Heart left ventricle (tissue), 16 donors: Measurements from ENCODE around the gene SSH2. TPM values are rescaled to one million over a fixed set of nuclear protein-coding genes. Genes with fewer than 3 reads are reported as not detected.

Experiments used
- ATAC-seq, 4 donors: fragments of 200-7000 bp; cut with Tn5 transposase; one replicate each; pipeline ENCODE4 v1.9.1; 2020 to 2022; ENCODE audit warnings: moderate library complexity in 4 of 4, mild to moderate bottlenecking in 3 of 4, moderate number of reproducible peaks in 1 of 4
- DNase-seq, 5 donors: peaks; one replicate each; pipeline ENCODE4 v3.0.0-alpha.2; 2020
- H3K27ac ChIP-seq, 12 donors: fragments of 200-600 bp; sonication (generic) in 4 of 12; one replicate each; pipeline versions ENCODE4 v1.5.0 to v1.8.0; 2016 to 2022; ENCODE audit warnings: mild to moderate bottlenecking in 2 of 12
- H3K27me3 ChIP-seq, 9 donors: fragments of 200-600 bp; sonication (generic) in 2 of 9; one replicate each; pipeline versions ENCODE4 v1.5.1 to v1.8.0; 2016 to 2022; ENCODE audit warnings: mild to moderate bottlenecking in 3 of 9
- H3K36me3 ChIP-seq, 9 donors: fragments of 200-600 bp; sonication (generic) in 2 of 9; one replicate each; pipeline versions ENCODE4 v1.5.0 to v1.8.0; 2018 to 2022; ENCODE audit warnings: mild to moderate bottlenecking in 2 of 9
- H3K4me1 ChIP-seq, 12 donors: fragments of 200-600 bp; sonication (generic) in 4 of 12; one replicate each; pipeline versions ENCODE4 v1.5.0 to v1.8.0; 2016 to 2022; ENCODE audit warnings: mild to moderate bottlenecking in 3 of 12
- H3K4me3 ChIP-seq, 12 donors: fragments of 200-600 bp; sonication (generic) in 4 of 12; one replicate each; pipeline versions ENCODE4 v1.5.0 to v1.8.0; 2017 to 2022; ENCODE audit warnings: mild to moderate bottlenecking in 9 of 12, moderate library complexity in 4 of 12
- H3K9me3 ChIP-seq, 12 donors: fragments of 200-600 bp; sonication (generic) in 4 of 12; one replicate each; pipeline versions ENCODE4 v1.5.0 to v1.8.0; 2016 to 2022; ENCODE audit warnings: mild to moderate bottlenecking in 1 of 12
- POLR2A ChIP-seq, 2 donors: fragments of 450-650 bp; IDR thresholded peaks; one replicate each; pipeline ENCODE4 v1.6.1; 2017; ENCODE audit warnings: antibody characterized with exemption in 2 of 2, mild to moderate bottlenecking in 2 of 2, moderate library complexity in 2 of 2
- WGBS, 4 donors: extraction: QIAGEN DNeasy Blood & Tissue Kit in 2 of 4; methylation state at CpG; one replicate each; pipeline versions ENCODE4 v1.1.5 to v1.1.7; 2013 to 2018; 5-methylcytosine and 5-hydroxymethylcytosine counted together
- intact Hi-C, 10 donors: fragments of 100-400 bp; cut with DNase I; formaldehyde crosslinking; loops; one replicate each; pipeline versions ENCODE4 v1.11.1 to v1.14.2; 2022
- polyA plus RNA-seq, 2 donors: library from polyadenylated mRNA; stranded (reverse); fragments of 200-250 nt; gene quantifications; one replicate each; pipeline ENCODE4 v1.2.3, GENCODE V29; 2013
- total RNA-seq, 9 donors: library from RNA; depleted of rRNA in 2 of 9; stranded (reverse); fragments of >200 nt in 2 of 9; fragmentation: NEBNext Ultra II Directional in 3 of 9; extraction: Animal tissue kit (Norgen Biotek cat#: 25700) in 3 of 9; gene quantifications; one replicate each; pipeline versions ENCODE4 v1.1.0 to v1.2.4, GENCODE V29; 2016 to 2023
- TF ChIP-seq, protein P1 (sequence below), 12 donors: fragments of 200-600 bp; sonication (generic) in 4 of 12; IDR thresholded peaks; one replicate each; pipeline versions ENCODE4 v1.5.0 to v1.8.0; 2018 to 2022; ENCODE audit warnings: antibody characterized with exemption in 12 of 12, mild to moderate bottlenecking in 5 of 12
- donor health status: ischemic (EF 13 %, LVEDD 7.1; RV severe dilation, severe dysfunction).
- donor health status: healthy with polysubstance abuse.
- donor health status: DM: no; HTN: yes; CAD: no.
- donor health status: DM: no; HTN: no; CAD: no.
- donor health status: ischemic (EF 25% LVEDD 6.9; RV normal size, moderate dysfunction).
- donor health status: ischemic (EF 25% LVEDD 5.7; RV mildly dilated, moderate dysfunction).
- donor health status: healthy.
- donor health status: DM: yes; HTN: yes; CAD: no.
- donor health status: ischemic (EF 35%, LVEDD 5.7; RV mildly dilated, moderate dysfunction).
- donor health status: nonischemic (EF 11% LVEDD 7.7; RV severe dilation, severe dysfunction).
- donor health status: DM: yes; HTN: yes; CAD: no.
- donor health status: PGD.
- donor health status: ischemic (EF 29% LVEDD 5.4; RV normal size, mild dysfunction).
- donor health status: nonischemic (EF 23%, LVEDD 6.1; RV moderate dilation, normal function).

Gene SSH2
- total and polyA plus RNA-seq, 11 donors: 20.8 to 46.7 (median 36.6) TPM

DNA sequence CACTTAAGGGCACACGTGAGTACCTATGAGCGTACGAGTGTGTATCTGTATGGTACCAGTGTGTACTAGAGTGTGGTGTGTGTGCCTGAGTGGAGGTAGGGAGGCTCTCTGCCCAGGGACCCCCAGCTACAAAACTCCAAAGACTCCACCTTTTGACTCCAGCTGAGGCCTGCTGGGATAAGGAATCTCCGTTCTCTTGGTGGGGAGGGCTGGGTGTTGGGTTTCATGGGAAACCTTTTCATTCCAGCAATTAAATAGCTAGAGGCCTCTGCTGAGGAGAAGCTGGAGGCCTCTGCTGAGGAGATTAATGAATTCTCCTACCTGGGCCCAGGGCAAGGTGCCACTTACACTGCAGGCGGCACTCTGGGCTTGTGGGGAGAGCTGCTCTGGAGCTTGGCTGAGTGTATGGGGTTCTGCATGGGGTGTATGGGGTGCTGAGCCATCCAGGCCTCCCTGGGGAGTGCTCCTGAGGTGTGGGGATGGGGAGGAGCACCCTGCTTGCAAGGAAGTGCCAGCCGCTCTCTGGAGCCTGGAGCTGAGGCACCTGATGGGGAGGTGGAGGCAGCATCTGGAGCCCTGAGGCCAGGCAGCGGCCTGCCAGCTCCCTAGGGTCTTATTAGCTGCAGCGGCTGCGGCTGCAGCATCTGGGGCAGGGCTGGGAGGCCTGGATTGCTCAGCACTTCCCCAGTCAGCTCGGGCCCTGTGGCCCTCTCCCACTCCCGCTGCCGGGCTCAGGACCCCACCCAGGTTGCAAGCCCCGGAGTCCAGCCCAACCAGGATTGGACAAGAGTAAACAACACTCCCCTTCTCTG lies 332.5 kb downstream of the SSH2 start:
- intact Hi-C loops: no loop called here
- Histone ChIP-seq H3K36me3 (no peaks in the 10 kb centered on the region), H3K4me3 (no peak overlapping the region), H3K9me3 (no peaks in the 10 kb centered on the region), H3K27ac (peak overlapping the region in 2 of 12 donors; percentile 5 to 35), H3K27me3 (no peaks in the 10 kb centered on the region), H3K4me1 (peaks cover 0 to 50% (median 24%) of the 10 kb centered on the region in 12 donors)
- TF ChIP-seq, protein P1, sequence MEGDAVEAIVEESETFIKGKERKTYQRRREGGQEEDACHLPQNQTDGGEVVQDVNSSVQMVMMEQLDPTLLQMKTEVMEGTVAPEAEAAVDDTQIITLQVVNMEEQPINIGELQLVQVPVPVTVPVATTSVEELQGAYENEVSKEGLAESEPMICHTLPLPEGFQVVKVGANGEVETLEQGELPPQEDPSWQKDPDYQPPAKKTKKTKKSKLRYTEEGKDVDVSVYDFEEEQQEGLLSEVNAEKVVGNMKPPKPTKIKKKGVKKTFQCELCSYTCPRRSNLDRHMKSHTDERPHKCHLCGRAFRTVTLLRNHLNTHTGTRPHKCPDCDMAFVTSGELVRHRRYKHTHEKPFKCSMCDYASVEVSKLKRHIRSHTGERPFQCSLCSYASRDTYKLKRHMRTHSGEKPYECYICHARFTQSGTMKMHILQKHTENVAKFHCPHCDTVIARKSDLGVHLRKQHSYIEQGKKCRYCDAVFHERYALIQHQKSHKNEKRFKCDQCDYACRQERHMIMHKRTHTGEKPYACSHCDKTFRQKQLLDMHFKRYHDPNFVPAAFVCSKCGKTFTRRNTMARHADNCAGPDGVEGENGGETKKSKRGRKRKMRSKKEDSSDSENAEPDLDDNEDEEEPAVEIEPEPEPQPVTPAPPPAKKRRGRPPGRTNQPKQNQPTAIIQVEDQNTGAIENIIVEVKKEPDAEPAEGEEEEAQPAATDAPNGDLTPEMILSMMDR (IDR thresholded peaks at IDR 0.05): no peak
- no peak for TF ChIP-seq POLR2A (IDR thresholded peaks at IDR 0.05)
- DNase-seq (peak in 2 of 5 donors; percentile 25 to 29), ATAC-seq (no peak)
- WGBS, 4 donors: 60 to 71% (median 66%) methylated on average over 7 to 13 of the region's 13 CpGs

DNA sequence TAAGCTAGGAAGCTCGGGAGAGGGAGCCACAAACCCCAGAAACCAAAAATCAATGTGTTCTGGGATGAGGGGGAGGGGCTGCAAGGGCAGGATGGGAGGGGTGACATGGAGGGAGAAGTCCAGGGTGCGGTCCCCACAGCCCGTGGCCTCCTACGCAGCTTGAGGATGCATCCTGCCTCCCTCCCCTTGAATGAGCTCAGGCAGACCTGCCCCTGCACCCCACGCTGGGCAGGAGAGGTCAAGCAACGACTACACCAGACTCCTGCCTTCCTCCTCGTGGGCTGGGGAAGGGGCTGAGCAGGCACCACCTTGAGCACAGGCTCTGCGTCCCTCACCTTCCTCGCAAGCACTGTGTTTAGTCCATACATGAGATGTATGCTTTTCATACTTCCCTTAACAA lies 333.2 kb downstream of the SSH2 start:
- peaks cover 0 to 57% (median 32%) of the 10 kb centered on the region in 12 donors for H3K4me1 ChIP-seq
- no peaks in the 10 kb centered on the region for H3K36me3 ChIP-seq
- WGBS, 4 donors: 56 to 68% (median 65%) methylated on average over 9 of the region's 9 CpGs
- peak overlapping the region in 6 of 12 donors; percentile 5 to 42 (median 19) for H3K27ac ChIP-seq
- no peak overlapping the region for H3K4me3 ChIP-seq
- no peaks in the 10 kb centered on the region for H3K9me3 ChIP-seq
- H3K27me3 ChIP-seq: no peaks in the 10 kb centered on the region
- TF ChIP-seq, protein P1 (IDR thresholded peaks at IDR 0.05): no peak
- TF ChIP-seq POLR2A (IDR thresholded peaks at IDR 0.05): no peak
- peak in 3 of 4 donors; percentile 25 to 68 (median 36) for ATAC-seq
- intact Hi-C loops: no loop called here
- peak; percentile 42 to 60 (median 57) for DNase-seq

DNA sequence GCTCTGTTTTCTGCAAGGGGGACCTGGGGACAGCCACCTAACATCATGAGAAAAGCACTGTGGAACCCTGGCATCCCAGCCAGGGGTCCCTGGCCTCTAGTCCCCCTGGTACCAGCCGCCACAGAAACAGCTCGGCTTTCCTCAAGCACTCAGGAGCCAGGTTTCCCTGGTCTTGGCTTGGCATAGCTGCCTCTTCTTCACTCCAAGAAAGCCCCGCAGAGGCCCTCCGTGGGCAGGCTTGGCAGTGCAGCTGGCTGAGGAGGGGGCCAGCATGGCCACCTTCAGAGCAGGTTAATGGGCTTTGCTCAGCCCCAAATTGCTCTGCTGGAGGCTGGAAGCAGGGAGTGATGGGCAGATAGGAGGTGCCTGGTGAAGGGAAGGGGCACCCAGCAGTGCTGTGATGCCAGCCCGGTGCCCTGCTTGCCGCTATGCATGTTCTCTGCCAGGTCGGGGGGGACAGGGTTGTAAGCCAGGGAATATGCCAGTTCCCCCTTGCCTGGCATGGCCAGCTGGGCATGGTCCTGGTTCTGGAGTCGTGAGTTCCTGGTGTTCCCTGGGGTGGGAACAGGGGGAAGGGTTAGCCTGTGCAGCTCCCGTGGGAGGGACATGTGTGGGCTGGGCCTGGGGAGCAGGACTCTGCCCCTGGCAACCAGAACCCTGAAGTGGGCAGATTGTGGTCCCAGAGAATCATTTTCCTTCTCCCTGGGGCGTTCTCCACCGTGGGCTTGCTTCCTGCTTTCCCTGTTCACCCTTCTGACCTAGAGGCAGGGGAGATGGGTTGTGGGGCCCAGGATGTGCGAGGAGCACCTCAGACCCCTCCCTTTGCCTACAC lies 333.9 kb downstream of the SSH2 start:
- Histone ChIP-seq H3K27me3 (no peaks in the 10 kb centered on the region), H3K4me3 (no peak overlapping the region), H3K36me3 (no peaks in the 10 kb centered on the region), H3K27ac (peak overlapping the region in 5 of 12 donors; percentile 10 to 42 (median 24)), H3K4me1 (peaks cover 0 to 64% (median 37%) of the 10 kb centered on the region in 12 donors), H3K9me3 (no peaks in the 10 kb centered on the region)
- DNase-seq (peak in 3 of 5 donors; percentile 18 to 63 (median 22)), ATAC-seq (no peak)
- TF ChIP-seq POLR2A (IDR thresholded peaks at IDR 0.05): no peak
- TF ChIP-seq, protein P1 (IDR thresholded peaks at IDR 0.05): no peak
- intact Hi-C loops: no loop called here
- WGBS, 4 donors: 67 to 81% (median 77%) methylated on average over 10 to 12 of the region's 12 CpGs
